ENCODE data around the gene OR8B3. TPM values are rescaled to one million over a fixed set of nuclear protein-coding genes. Genes with fewer than 3 reads are reported as not detected.

The OR8B3 gene, protein sequence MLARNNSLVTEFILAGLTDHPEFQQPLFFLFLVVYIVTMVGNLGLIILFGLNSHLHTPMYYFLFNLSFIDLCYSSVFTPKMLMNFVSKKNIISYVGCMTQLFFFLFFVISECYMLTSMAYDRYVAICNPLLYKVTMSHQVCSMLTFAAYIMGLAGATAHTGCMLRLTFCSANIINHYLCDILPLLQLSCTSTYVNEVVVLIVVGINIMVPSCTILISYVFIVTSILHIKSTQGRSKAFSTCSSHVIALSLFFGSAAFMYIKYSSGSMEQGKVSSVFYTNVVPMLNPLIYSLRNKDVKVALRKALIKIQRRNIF
- not detected in 2 replicates for total RNA-seq (2014; rRNA removed; shearing (Covaris generic))

DNA sequence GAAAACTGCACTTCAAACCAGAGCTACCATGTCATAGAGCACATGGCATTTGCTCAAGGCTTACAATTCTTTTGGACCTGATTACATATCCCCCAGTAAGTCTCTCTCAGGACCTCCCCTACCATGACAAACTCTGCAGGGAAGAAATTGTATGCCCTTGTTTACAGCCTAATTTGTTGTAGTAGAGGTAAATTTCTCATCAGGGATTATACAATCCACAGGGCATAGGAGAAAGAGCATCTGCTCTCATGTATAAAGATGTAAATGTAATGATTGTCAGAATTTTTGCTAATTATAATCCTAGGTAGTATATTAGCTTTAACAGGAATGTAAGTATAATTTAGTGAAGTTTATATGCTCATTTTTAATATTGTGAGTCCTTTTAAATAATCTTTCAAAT lies at the start of gene OR8B3:
TSS of gene OR8B3 (minus strand) at position 101 of the 400 bp plus-strand sequence. CDS start 1,673 bp downstream, outside the sequence.
- no peak for DNase-seq
- H3K27me3 ChIP-seq (ENCODE audit: control insufficient read depth, insufficient read depth, low read length) = no peaks in the 10 kb centered on the region
- no peak within 1 kb of the TSS for H3K4me3 ChIP-seq (ENCODE audit: insufficient read depth, low read depth, low read length)
- H3K36me3 ChIP-seq (replicated peaks; ENCODE audit: control insufficient read depth, insufficient read depth, low read length) = no peaks in the 10 kb centered on the region

DNA sequence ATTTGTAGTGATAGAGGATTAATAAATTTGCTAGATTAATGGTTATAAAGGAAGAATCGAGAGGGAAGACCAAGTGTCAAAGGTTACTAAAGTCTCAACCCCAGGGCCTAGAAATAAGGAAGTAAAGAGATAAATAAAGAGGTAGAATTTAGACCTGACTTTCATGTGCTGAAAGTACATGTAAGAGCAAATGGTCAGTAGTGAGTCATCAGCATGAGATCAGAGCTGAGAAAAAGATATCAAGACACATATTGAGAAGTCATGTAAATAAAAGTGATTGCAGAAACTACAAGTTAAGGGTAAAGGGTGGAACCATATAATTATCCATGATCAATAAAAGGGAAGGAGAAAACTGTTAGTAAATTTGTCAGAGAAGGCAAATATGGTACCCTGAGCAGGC lies 48.1 kb upstream of the OR8B3 start:
- no peak overlapping the region for H3K4me3 ChIP-seq (ENCODE audit: insufficient read depth, low read depth, low read length)
- no peaks in the 10 kb centered on the region for H3K27me3 ChIP-seq (ENCODE audit: control insufficient read depth, insufficient read depth, low read length)
- DNase-seq = no peak
- H3K36me3 ChIP-seq (replicated peaks; ENCODE audit: control insufficient read depth, insufficient read depth, low read length) = no peaks in the 10 kb centered on the region

DNA sequence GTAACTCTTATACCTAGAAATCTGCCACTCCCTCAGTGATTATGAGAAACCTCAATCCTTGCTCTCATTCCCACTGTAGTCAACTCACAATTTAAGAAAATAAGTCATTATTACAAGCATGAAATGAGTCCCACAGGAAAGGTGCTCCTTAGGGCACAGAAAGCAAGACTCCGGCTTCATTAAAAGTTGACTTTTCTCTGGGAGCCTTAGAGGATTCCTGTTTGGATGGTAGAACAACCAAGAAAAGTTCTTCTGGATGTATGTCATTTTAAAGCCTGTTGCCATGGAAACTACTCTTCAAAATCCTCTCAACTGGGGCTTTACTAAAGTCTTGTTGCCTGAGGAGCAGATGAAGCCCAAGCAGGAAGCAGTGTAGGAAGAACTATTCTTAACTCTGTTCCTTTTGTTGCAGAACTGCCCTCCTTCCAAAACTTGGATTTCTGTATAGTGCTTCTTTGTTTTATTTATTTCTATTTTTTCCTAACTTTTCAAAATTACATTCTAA lies 46.9 kb upstream of the OR8B3 start, which contains the start of gene OR8B8:
TSS of gene OR8B8 (minus strand) at position 51 of the 505 bp plus-strand sequence. CDS start 4,611 bp downstream, outside the sequence.
- Histone ChIP-seq H3K4me3 (ENCODE audit: insufficient read depth, low read depth, low read length) (no peak within 1 kb of the TSS), H3K27me3 (ENCODE audit: control insufficient read depth, insufficient read depth, low read length) (no peaks in the 10 kb centered on the region), H3K36me3 (replicated peaks; ENCODE audit: control insufficient read depth, insufficient read depth, low read length) (no peaks in the 10 kb centered on the region)
- DNase-seq = no peak

DNA sequence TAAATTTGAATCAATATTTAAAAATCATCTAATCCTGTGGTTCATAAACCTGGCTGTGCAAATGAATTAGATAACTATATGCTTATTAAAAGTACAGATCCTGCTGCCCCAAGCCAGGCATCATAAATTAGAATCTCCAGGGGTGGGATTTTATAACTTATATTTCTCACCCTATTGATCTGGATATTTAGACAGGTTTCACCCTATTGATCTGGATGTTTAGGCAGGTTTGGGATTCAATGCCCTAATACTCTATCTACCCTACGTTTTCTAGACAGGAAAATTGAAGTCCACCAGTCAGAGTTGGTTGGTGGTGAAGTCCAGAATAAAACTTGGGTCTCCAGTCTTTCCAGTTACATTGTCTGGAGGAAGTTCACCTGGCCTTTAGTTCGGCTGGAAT lies 44.0 kb upstream of the OR8B3 start:
- no peaks in the 10 kb centered on the region for H3K27me3 ChIP-seq (ENCODE audit: control insufficient read depth, insufficient read depth, low read length)
- H3K36me3 ChIP-seq (replicated peaks; ENCODE audit: control insufficient read depth, insufficient read depth, low read length) = no peaks in the 10 kb centered on the region
- no peak for DNase-seq
- no peak overlapping the region for H3K4me3 ChIP-seq (ENCODE audit: insufficient read depth, low read depth, low read length)

- Histone ChIP-seq H3K27me3 (ENCODE audit: control insufficient read depth, insufficient read depth, low read length) (no peaks in the 10 kb centered on the region), H3K4me3 (ENCODE audit: insufficient read depth, low read depth, low read length) (no peak overlapping the region), H3K36me3 (replicated peaks; ENCODE audit: control insufficient read depth, insufficient read depth, low read length) (no peaks in the 10 kb centered on the region)
- DNase-seq = peak; percentile 7
Measured at GRCh38 chr11:124442442-124442841, 43.6 kb upstream of the OR8B3 start.

DNA sequence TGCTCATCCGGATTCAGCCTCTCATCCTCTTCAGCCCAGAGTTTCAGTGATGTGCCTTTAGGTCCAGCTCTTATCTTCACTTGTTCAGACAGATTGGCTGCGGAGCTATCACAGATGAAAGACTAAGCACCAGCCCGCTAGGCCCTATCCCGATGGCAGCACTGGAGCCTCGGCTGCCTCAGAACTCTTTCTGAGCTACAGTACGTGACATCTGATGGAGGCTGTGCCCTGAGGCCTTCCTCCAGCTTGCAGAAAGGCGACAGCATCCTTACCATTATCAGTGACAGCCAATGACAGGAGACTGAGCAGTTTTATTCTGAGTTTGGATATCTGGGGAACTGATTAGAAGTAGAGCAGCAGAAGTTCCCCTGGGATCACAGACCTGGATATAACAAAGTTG lies 42.7 kb upstream of the OR8B3 start:
- Histone ChIP-seq H3K4me3 (ENCODE audit: insufficient read depth, low read depth, low read length) (no peak overlapping the region), H3K27me3 (ENCODE audit: control insufficient read depth, insufficient read depth, low read length) (no peaks in the 10 kb centered on the region), H3K36me3 (replicated peaks; ENCODE audit: control insufficient read depth, insufficient read depth, low read length) (no peaks in the 10 kb centered on the region)
- DNase-seq = no peak

- DNase-seq = peak; percentile 7
- H3K36me3 ChIP-seq (replicated peaks; ENCODE audit: control insufficient read depth, insufficient read depth, low read length) = no peaks in the 10 kb centered on the region
- H3K27me3 ChIP-seq (ENCODE audit: control insufficient read depth, insufficient read depth, low read length) = no peaks in the 10 kb centered on the region
- no peak overlapping the region for H3K4me3 ChIP-seq (ENCODE audit: insufficient read depth, low read depth, low read length)
Measured at GRCh38 chr11:124441081-124441480, 42.3 kb upstream of the OR8B3 start.

GRCh38 chr11:124440608-124441007 lies 41.8 kb upstream of the OR8B3 start:
- Histone ChIP-seq H3K4me3 (ENCODE audit: insufficient read depth, low read depth, low read length) (no peak overlapping the region), H3K36me3 (replicated peaks; ENCODE audit: control insufficient read depth, insufficient read depth, low read length) (no peaks in the 10 kb centered on the region), H3K27me3 (ENCODE audit: control insufficient read depth, insufficient read depth, low read length) (no peaks in the 10 kb centered on the region)
- DNase-seq = no peak

GRCh38 chr11:124434699-124435098 lies 35.9 kb upstream of the OR8B3 start:
- H3K27me3 ChIP-seq (ENCODE audit: control insufficient read depth, insufficient read depth, low read length) = no peaks in the 10 kb centered on the region
- H3K4me3 ChIP-seq (ENCODE audit: insufficient read depth, low read depth, low read length) = no peak overlapping the region
- DNase-seq = no peak
- no peaks in the 10 kb centered on the region for H3K36me3 ChIP-seq (replicated peaks; ENCODE audit: control insufficient read depth, insufficient read depth, low read length)

- Histone ChIP-seq H3K27me3 (ENCODE audit: control insufficient read depth, insufficient read depth, low read length) (no peaks in the 10 kb centered on the region), H3K4me3 (ENCODE audit: insufficient read depth, low read depth, low read length) (no peak overlapping the region), H3K36me3 (replicated peaks; ENCODE audit: control insufficient read depth, insufficient read depth, low read length) (no peaks in the 10 kb centered on the region)
- no peak for DNase-seq
Measured at GRCh38 chr11:124429599-124429998, 30.8 kb upstream of the OR8B3 start.

DNA sequence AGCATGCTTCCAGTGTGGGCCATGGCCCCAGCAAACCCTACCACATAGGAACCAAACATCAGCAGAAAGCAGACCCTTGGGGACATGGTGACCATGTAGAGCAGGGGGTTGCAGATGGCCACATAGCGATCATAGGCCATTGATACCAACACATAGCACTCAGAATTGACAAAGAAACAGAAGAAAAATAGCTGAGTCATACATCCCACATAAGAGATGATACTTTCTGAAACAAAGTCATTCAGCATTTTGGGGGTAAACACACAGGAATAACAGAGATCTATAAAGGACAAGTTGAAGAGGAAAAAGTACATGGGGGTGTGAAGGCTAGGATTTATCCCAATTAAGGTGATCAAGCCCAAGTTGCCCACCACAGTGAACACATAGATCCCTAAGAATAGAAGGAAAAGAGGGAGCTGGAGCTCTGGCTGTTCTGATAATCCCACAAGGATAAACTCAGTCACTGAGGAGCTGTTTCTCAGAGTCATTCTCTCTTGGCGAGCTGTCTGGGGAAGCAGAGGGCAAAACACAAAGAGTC lies 25.6 kb upstream of the OR8B3 start, which contains the start of gene OR8B4:
TSS of gene OR8B4 (minus strand) at position 488 of the 538 bp plus-strand sequence. CDS start at position 488, 0 bp downstream.
- H3K4me3 ChIP-seq (ENCODE audit: insufficient read depth, low read depth, low read length) = no peak within 1 kb of the TSS
- no peaks in the 10 kb centered on the region for H3K36me3 ChIP-seq (replicated peaks; ENCODE audit: control insufficient read depth, insufficient read depth, low read length)
- DNase-seq = no peak
- H3K27me3 ChIP-seq (ENCODE audit: control insufficient read depth, insufficient read depth, low read length) = no peaks in the 10 kb centered on the region

- Histone ChIP-seq H3K36me3 (replicated peaks; ENCODE audit: control insufficient read depth, insufficient read depth, low read length) (no peaks in the 10 kb centered on the region), H3K4me3 (ENCODE audit: insufficient read depth, low read depth, low read length) (no peak overlapping the region), H3K27me3 (ENCODE audit: control insufficient read depth, insufficient read depth, low read length) (no peaks in the 10 kb centered on the region)
- DNase-seq = no peak
Measured at GRCh38 chr11:124421043-124421442, 22.2 kb upstream of the OR8B3 start.

- peak; percentile 38 for DNase-seq
- Histone ChIP-seq H3K27me3 (ENCODE audit: control insufficient read depth, insufficient read depth, low read length) (no peaks in the 10 kb centered on the region), H3K36me3 (replicated peaks; ENCODE audit: control insufficient read depth, insufficient read depth, low read length) (no peaks in the 10 kb centered on the region), H3K4me3 (ENCODE audit: insufficient read depth, low read depth, low read length) (no peak overlapping the region)
Measured at GRCh38 chr11:124415356-124415923, 16.6 kb upstream of the OR8B3 start.

- DNase-seq = no peak
- no peaks in the 10 kb centered on the region for H3K27me3 ChIP-seq (ENCODE audit: control insufficient read depth, insufficient read depth, low read length)
- no peak overlapping the region for H3K4me3 ChIP-seq (ENCODE audit: insufficient read depth, low read depth, low read length)
- no peaks in the 10 kb centered on the region for H3K36me3 ChIP-seq (replicated peaks; ENCODE audit: control insufficient read depth, insufficient read depth, low read length)
Measured at GRCh38 chr11:124409906-124410305, 11.1 kb upstream of the OR8B3 start.

GRCh38 chr11:124405581-124405980 lies 6.8 kb upstream of the OR8B3 start:
- H3K36me3 ChIP-seq (replicated peaks; ENCODE audit: control insufficient read depth, insufficient read depth, low read length) = no peaks in the 10 kb centered on the region
- H3K4me3 ChIP-seq (ENCODE audit: insufficient read depth, low read depth, low read length) = no peak overlapping the region
- H3K27me3 ChIP-seq (ENCODE audit: control insufficient read depth, insufficient read depth, low read length) = no peaks in the 10 kb centered on the region
- DNase-seq = no peak

Measured in H7 (cell line).